Upper lobe of left lung (tissue), 4 donors: Measurements from ENCODE around the gene EGFR.

Experiments used
- CTCF ChIP-seq, 6 experiments: fragments of 450-650 bp in 4 of 6; fragments of 200-600 bp in 2 of 6; sonication (generic) in 2 of 6; IDR thresholded peaks; one replicate each; pipeline ENCODE4 v1.5.1; 2016 to 2019; ENCODE audit warnings: antibody characterized with exemption in 6 of 6
- EP300 ChIP-seq, 4 donors: sonication (generic); formaldehyde crosslinking; IDR thresholded peaks; one replicate each; pipeline ENCODE4 v1.5.1; 2017; ENCODE audit warnings: antibody characterized with exemption in 4 of 4, control low read depth in 2 of 4
- POLR2AphosphoS5 ChIP-seq, 2 donors: sonication (generic); formaldehyde crosslinking; IDR thresholded peaks; one replicate each; pipeline ENCODE4 v1.5.1; 2017; ENCODE audit warnings: antibody characterized with exemption in 2 of 2

GRCh38 chr7:55210176-55210575 lies 191.4 kb downstream of the EGFR start:
- TF ChIP-seq CTCF (IDR thresholded peaks at IDR 0.05) (no peak), POLR2AphosphoS5 (IDR thresholded peaks at IDR 0.05) (no peak), EP300 (IDR thresholded peaks at IDR 0.05) (no peak)
